GM18505 (cell line): Measurements from ENCODE around the gene NPC1L1.
A peak's percentile ranks its signal among the peaks of the same experiment; 100 is the strongest.

Experiments
- ATAC-seq: cut with Tn5 transposase; IDR thresholded peaks from one replicate; pipeline ENCODE4 v1.9.1; 2021; ENCODE audit not compliant: unreplicated experiment
- POLR2A ChIP-seq: IDR thresholded peaks from 4 replicates; pipeline ENCODE4 v1.6.1; 2011; ENCODE audit warnings: borderline replicate concordance; ENCODE audit not compliant: insufficient read depth, insufficient read length; ENCODE audit errors: extremely low read depth

Gene NPC1L1, protein sequence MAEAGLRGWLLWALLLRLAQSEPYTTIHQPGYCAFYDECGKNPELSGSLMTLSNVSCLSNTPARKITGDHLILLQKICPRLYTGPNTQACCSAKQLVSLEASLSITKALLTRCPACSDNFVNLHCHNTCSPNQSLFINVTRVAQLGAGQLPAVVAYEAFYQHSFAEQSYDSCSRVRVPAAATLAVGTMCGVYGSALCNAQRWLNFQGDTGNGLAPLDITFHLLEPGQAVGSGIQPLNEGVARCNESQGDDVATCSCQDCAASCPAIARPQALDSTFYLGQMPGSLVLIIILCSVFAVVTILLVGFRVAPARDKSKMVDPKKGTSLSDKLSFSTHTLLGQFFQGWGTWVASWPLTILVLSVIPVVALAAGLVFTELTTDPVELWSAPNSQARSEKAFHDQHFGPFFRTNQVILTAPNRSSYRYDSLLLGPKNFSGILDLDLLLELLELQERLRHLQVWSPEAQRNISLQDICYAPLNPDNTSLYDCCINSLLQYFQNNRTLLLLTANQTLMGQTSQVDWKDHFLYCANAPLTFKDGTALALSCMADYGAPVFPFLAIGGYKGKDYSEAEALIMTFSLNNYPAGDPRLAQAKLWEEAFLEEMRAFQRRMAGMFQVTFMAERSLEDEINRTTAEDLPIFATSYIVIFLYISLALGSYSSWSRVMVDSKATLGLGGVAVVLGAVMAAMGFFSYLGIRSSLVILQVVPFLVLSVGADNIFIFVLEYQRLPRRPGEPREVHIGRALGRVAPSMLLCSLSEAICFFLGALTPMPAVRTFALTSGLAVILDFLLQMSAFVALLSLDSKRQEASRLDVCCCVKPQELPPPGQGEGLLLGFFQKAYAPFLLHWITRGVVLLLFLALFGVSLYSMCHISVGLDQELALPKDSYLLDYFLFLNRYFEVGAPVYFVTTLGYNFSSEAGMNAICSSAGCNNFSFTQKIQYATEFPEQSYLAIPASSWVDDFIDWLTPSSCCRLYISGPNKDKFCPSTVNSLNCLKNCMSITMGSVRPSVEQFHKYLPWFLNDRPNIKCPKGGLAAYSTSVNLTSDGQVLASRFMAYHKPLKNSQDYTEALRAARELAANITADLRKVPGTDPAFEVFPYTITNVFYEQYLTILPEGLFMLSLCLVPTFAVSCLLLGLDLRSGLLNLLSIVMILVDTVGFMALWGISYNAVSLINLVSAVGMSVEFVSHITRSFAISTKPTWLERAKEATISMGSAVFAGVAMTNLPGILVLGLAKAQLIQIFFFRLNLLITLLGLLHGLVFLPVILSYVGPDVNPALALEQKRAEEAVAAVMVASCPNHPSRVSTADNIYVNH (N-terminal part only)

DNA sequence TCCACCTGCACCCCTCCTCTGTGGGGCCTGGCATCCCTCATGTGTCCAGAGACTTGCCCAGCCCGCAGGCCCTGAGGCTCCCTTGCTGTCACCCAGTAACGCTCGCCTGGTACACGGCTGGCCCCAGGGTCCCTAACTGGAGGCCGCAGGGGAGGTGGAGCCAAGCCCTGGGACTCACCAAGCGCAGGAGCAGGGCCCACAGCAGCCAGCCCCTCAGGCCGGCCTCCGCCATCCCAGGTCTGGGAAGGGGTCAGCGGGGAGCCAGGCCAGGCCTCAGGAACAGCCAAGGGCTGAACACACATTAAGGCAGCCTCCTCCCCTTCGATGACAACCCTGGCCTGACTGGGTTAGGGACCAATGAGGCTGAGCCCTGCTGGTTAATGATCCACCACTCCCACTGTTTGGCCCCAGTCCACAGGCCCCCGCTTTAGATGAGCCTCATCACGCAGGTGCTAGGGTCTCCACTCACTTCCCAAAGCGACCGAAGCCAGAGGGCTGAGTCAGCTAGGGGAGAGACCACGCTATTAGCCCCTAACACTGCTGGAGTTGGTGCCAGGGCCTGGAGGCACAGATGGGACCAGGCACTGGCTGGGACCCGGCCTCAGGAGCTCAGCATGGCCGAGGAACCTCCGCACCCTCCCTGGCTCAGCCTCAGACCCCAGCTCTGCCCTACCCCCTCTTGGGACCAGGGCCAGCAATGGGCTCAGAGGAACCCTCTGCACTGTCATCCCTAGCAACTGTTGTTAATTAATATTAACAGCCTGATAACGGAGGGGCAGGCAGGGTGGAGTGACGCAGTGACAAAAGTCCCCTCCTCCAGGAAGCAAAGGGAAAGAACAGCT, at the start of gene NPC1L1:
Gene NPC1L1, minus strand, starts transcription at position 303 of the 842 bp plus-strand sequence. Its CDS starts 71 bp downstream, at position 232.
- TF ChIP-seq POLR2A, result no peak
- no peak for ATAC-seq

DNA sequence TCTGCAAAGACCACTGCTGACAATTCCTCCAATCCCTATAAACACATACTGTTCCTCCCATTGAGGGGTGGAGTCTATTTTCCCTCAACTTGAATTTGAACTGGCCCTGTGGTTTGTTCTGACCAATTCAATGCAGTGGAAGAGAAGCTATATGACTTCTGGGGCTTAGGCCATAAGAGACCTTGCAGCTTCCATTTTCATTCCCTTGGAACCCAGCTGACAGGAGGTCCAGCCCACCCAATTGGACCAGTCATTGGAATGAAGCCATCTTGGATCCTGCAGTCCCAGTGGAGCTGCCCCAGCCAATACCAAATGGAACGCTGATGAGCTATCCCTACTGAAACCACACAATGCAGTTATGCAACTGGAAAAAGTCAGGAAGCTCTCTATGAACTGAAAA, 49.8 kb upstream of the NPC1L1 start:
- ATAC-seq, result no peak
- no peak for TF ChIP-seq POLR2A

DNA sequence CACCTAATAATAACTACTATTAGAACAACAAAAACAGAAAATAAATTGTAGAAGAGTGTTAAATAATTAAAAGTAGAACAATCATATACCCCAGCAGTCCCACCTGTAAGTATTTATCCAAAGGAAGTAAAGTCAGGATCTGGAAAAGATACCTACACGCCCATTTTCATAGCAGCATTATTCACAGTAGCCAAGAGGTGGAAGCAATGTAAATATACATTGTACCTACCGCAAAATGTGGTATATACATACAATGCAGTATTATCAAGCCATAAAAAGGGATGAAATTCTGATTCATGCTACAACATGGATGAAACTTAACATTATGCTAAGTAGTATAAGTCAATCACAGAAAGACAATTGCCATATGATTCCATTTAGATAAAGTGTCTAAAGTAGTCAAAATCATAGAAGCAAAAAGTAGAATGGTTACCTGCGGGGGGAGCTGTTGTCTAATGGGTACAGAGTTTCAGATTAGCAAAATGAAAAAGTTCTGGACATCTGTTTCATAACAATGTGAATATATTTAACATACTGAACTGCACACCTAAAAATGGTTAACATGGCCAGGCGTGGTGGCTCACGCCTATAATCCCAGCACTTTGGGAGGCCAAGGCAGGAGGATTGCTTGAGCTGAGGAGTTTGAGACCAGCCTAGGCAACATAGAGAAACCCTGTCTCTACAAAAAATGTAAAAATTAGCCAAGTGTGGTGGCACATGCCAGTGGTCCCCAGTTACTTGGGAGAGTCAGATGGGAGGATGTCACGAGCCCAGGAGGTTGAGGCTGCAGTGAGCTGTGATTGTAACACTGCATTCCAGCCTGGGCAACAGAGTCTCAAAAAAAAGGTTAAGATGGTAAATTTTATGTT, 46.9 kb upstream of the NPC1L1 start:
- ATAC-seq, result no peak

DNA sequence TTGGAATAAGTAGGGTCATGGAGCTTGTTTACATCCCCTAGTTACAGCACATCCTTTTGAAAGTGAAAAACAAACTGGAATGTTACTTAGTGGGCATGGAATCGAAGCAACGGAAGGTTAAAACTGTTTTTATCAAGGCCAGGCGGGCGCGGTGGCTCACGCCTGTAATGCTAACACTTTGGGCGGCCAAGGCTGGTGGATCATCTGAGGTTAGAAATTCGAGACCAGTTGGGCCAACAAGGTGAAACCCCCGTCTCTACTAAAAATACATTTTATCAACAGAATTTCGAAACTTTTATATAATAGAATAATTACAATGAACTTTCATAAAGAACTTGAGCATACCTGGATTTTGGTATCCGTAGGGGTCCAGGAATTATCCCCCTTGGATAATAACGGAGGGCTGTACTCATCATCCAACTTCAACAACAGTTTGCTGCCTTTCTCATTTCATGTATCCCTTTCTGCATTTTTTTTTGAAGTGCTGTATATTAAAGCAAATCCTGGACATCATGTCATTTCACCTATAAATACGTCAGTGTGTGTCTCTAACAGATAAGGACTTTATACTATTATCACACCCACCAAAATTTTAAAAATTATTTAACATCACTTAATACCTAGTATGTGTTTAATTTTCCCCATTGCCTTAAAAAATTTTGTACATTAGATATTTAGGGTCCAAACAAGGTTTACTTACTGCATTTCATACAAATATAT, 42.2 kb upstream of the NPC1L1 start:
- TF ChIP-seq POLR2A, result no peak
- ATAC-seq, result no peak

More for the DNA sequence above, 46.9 kb upstream of the NPC1L1 start:
- no peak for TF ChIP-seq POLR2A

DNA sequence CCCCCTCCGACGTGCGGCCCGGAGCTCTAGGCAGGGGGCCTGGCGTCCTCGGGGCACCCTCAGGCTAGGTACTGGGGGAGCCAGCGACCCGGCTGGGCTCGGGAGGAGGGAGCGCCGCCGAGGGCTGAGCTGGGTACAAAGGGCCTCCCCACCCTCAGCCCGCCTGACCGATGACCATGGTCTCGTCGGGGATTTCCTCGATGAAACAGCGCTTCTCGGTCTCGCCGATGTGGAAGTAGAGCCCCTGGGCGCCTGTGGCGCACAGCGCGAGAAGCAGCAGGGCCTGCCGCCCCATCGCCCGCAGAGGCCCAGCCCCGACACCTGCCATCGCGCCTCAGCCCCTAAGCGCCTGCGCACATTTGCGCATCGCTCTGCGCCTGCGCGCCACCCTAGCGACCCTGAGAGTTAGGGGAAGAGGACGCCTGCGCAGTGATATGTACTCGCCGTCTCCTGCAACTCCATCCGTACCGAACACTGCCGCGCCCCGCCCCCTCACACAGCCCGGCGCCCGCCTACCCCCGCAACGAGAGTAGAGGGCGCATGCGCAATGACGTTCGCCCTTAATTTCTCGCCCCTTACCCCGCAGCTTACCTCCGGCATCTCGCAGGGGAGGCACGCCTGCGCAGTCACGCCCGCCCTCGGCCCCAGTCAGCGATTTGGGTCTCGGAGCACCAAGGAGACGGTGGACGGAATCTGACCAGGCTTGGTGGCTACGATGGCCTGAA, 40.9 kb upstream of the NPC1L1 start, which contains the start of gene TMED4:
Gene TMED4, minus strand, starts transcription at position 353 of the 725 bp plus-strand sequence. Its CDS starts 25 bp downstream, at position 328.
- TF ChIP-seq POLR2A, result peak; percentile 96
- ATAC-seq, result peak; percentile 82

DNA sequence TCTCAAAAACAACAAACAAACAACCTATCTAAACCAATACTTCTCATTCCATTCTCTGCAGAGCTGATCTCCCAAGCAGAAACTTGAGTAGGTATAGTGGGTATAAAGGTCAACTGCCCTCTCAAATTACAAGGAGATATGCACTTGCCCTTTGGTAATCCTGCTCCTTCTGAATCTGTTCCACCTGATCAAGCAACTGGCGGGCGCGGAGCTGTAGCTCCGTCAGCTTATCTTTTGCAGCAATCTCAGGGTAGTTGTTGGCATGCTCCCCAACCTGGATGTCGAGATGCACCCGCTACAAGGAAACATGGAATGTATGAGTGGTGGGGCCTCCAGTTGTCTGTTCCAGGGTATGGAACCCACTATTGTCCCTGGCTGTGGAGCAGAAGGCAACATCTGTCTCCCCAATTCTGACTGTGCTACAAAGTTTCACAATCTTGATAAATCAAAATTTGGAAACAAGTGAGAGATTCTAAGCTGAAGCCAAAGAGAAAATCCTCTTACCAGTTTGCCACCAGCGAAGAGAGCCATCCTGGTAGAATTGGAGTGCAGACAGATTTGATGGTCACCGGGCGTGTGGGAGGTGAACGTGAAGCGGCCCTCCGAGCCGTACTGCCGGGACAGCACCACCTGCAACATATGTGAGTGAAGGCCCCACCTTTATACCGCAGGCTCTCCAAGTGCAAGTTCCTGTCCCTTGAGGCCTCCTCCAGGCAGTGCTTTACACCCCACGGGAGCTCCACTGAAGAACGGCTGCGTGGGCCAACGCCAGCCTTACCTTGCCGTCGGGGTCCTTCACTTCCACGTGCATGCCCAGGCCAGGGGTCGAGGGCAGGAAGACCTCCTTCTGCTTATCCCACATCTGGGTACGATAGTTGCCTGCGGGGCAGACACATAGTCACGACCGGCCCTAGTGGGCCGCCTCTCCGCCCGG, 40.1 kb upstream of the NPC1L1 start:
- TF ChIP-seq POLR2A, result no peak
- peak; percentile 31 for ATAC-seq

DNA sequence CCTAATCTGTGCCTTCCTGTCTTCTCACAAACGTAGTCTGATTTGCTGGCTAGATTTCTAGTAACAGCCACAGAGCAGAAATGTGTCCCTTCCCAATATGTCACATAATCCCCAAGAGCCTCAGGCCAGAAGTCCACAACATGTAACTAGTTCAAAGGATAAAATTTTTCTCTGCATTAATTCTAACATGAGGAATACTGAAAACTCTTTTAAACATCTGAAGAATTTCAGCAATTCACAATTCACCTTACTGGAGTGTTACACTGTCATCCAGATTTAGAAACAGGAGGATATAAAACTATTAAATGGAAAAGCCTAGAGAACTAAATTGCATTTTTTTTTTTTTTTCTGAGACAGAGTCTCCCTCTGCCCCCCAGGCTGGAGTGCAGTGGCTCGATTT, 35.1 kb upstream of the NPC1L1 start:
- no peak for TF ChIP-seq POLR2A
- no peak for ATAC-seq

DNA sequence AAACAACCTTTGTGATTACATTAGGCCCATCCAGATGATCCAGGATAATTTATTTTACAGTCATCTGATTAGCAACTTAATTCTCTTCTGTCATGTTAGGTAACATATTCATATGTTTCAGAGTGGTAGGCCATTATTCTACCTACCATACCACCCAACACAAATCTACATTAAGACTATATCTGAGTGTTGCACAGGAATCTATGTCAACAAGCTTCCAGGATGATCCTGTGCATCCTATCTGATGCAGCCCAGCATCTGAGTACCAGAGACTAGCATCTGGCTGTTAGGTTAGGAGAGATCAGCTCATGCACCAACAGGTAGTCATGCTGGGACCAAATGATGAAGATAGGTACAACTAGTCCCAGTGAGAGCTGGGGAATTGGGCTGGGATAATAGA, 33.9 kb upstream of the NPC1L1 start:
- no peak for TF ChIP-seq POLR2A
- no peak for ATAC-seq

DNA sequence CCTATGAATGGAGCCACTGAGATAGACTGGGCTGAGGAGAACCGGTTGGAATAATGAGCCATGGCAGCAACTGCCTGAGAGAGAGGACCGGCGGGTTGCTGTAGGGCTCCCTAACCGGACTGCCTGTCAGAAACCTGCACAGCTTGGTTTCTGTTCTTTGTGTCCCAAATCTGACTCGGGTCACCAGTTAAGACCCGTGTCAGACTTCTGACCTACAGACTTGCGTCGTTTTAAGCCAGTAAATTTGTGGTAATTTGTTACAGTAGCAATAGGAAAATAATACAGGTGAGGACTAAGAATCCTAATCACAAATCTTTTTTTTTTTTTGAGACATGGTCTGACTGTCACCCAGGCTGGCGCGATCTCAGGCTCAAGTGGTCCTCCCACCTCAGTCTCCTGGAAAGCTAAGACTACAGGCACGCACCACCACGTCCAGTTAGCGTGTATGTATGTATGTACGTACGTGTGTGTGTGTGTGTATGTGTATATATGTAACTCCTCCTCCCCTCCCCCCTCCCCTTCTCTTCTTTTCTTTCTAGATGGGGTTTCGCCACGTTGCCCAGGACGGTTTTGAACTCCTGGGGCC, 33.2 kb upstream of the NPC1L1 start:
- TF ChIP-seq POLR2A, result no peak

More for the DNA sequence above, 33.2 kb upstream of the NPC1L1 start:
- ATAC-seq, result no peak
